H9 (cell line): ENCODE measurements around the gene ZNF135. TPM values are rescaled to one million over a fixed set of nuclear protein-coding genes. Genes with fewer than 3 reads are reported as not detected.

ENCODE experiments used
- DNase-seq: peaks from one replicate; pipeline ENCODE4 v3.0.0-alpha.2; 2017
- H2AFZ ChIP-seq: one replicate; pipeline ENCODE4 v1.6.1; 2013; ENCODE audit warnings: mild to moderate bottlenecking, low read length, control low read depth, moderate library complexity
- H2AK5ac ChIP-seq: 2 replicates; pipeline ENCODE4 v1.6.1; 2013; ENCODE audit warnings: low read length, control low read depth, mixed read lengths; ENCODE audit not compliant: insufficient read length
- H2BK120ac ChIP-seq: one replicate; pipeline ENCODE4 v1.6.1; 2013; ENCODE audit warnings: low read depth, mild to moderate bottlenecking, low read length, control low read depth, inconsistent platforms; ENCODE audit not compliant: poor library complexity, severe bottlenecking
- H2BK12ac ChIP-seq: 2 replicates; pipeline ENCODE4 v1.6.1; 2013; ENCODE audit warnings: low read length, control low read depth, mixed read lengths, low read depth; ENCODE audit not compliant: insufficient read length
- H2BK15ac ChIP-seq: 2 replicates; pipeline ENCODE4 v1.6.1; 2013; ENCODE audit warnings: low read depth, low read length, control low read depth
- H2BK20ac ChIP-seq: one replicate; pipeline ENCODE4 v1.6.1; 2013; ENCODE audit warnings: low read depth, mild to moderate bottlenecking, low read length, control low read depth, inconsistent platforms; ENCODE audit not compliant: poor library complexity, severe bottlenecking
- H2BK5ac ChIP-seq: 2 replicates; pipeline ENCODE4 v1.6.1; 2013; ENCODE audit warnings: low read length, control low read depth, mixed read lengths; ENCODE audit not compliant: insufficient read length
- H3K14ac ChIP-seq: 2 replicates; pipeline ENCODE4 v1.6.1; 2013; ENCODE audit warnings: low read length, control low read depth; ENCODE audit not compliant: insufficient read depth
- H3K18ac ChIP-seq: 2 replicates; pipeline ENCODE4 v1.6.1; 2013; ENCODE audit warnings: low read depth, mild to moderate bottlenecking, mixed read lengths, low read length, control low read depth; ENCODE audit not compliant: insufficient read length
- H3K23ac ChIP-seq: 2 replicates; pipeline ENCODE4 v1.6.1; 2013; ENCODE audit warnings: low read length, control low read depth, mixed read lengths, low read depth; ENCODE audit not compliant: insufficient read length
- H3K23me2 ChIP-seq: 2 replicates; pipeline ENCODE4 v1.6.1; 2013; ENCODE audit warnings: low read depth, mild to moderate bottlenecking, mixed read lengths, low read length, control low read depth; ENCODE audit not compliant: insufficient read length, poor library complexity, severe bottlenecking
- H3K27ac ChIP-seq: 2 replicates; pipeline ENCODE4 v1.5.1; 2013; ENCODE audit warnings: low read length, control low read depth, mixed read lengths, low read depth; ENCODE audit not compliant: insufficient read length
- H3K27me3 ChIP-seq: 2 replicates; pipeline ENCODE4 v1.6.1; 2013; ENCODE audit warnings: low read length, control low read depth, inconsistent platforms; ENCODE audit not compliant: insufficient read depth
- H3K4ac ChIP-seq: 2 replicates; pipeline ENCODE4 v1.6.1; 2013; ENCODE audit warnings: low read depth, mild to moderate bottlenecking, control low read depth, inconsistent platforms, low read length, moderate library complexity
- H3K4me1 ChIP-seq: 2 replicates; pipeline ENCODE4 v1.6.1; 2013; ENCODE audit warnings: low read length, control low read depth, inconsistent platforms; ENCODE audit not compliant: insufficient read depth
- H3K4me2 ChIP-seq: 2 replicates; pipeline ENCODE4 v1.6.1; 2013; ENCODE audit warnings: low read length, control low read depth, mixed read lengths; ENCODE audit not compliant: insufficient read length, insufficient read depth
- H3K56ac ChIP-seq: 2 replicates; pipeline ENCODE4 v1.6.1; 2013; ENCODE audit warnings: low read depth, mild to moderate bottlenecking, mixed read lengths, low read length, control low read depth; ENCODE audit not compliant: insufficient read length
- H3K79me1 ChIP-seq: 2 replicates; pipeline ENCODE4 v1.6.1; 2013; ENCODE audit warnings: low read depth, mild to moderate bottlenecking, moderate library complexity, low read length, control low read depth, inconsistent platforms; ENCODE audit not compliant: insufficient read depth, poor library complexity, severe bottlenecking
- H3K79me2 ChIP-seq: 2 replicates; pipeline ENCODE4 v1.6.1; 2013; ENCODE audit warnings: low read length, control low read depth, inconsistent platforms; ENCODE audit not compliant: insufficient read depth
- H3K9ac ChIP-seq: 2 replicates; pipeline ENCODE4 v1.6.1; 2013; ENCODE audit warnings: low read length, control low read depth, mixed read lengths; ENCODE audit not compliant: insufficient read length; ENCODE audit errors: extremely low read depth
- H3K9me3 ChIP-seq: one replicate; pipeline ENCODE4 v1.6.1; 2013; ENCODE audit warnings: low read depth, low read length, inconsistent platforms; ENCODE audit not compliant: control insufficient read depth
- H3T11ph ChIP-seq: one replicate; pipeline ENCODE4 v1.6.1; 2013; ENCODE audit warnings: mild to moderate bottlenecking, low read length, control low read depth, inconsistent platforms
- H4K20me1 ChIP-seq: one replicate; pipeline ENCODE4 v1.6.1; 2013; ENCODE audit not compliant: control insufficient read depth, insufficient read length, insufficient read depth
- H4K5ac ChIP-seq: 2 replicates; pipeline ENCODE4 v1.6.1; 2013; ENCODE audit warnings: low read depth, mild to moderate bottlenecking, mixed read lengths, low read length, control low read depth; ENCODE audit not compliant: insufficient read length
- H4K8ac ChIP-seq: replicated peaks from 2 replicates; pipeline ENCODE4 v1.6.1; 2013; ENCODE audit warnings: low read length, control low read depth, mixed read lengths, low read depth; ENCODE audit not compliant: insufficient read length
- H4K91ac ChIP-seq: 2 replicates; pipeline ENCODE4 v1.6.1; 2013; ENCODE audit warnings: low read depth, mild to moderate bottlenecking, moderate library complexity, mixed read lengths, low read length, control low read depth; ENCODE audit not compliant: insufficient read length
- H3K27ac Mint-ChIP-seq, 3 experiments: 2 replicates in 2 of 3; 3 replicates in 1 of 3; pipeline ENCODE4 v1.8.0; 2020 to 2021; ENCODE audit warnings: mixed read lengths in 3 of 3, mild to moderate bottlenecking in 1 of 3, moderate library complexity in 1 of 3
- H3K27me3 Mint-ChIP-seq: 2 replicates; pipeline ENCODE4 v1.8.0; 2021; ENCODE audit warnings: low read depth, mild to moderate bottlenecking, moderate library complexity, mixed read lengths
- H3K36me3 Mint-ChIP-seq, 3 experiments: 2 replicates in 2 of 3; 3 replicates in 1 of 3; pipeline ENCODE4 v1.8.0; 2020 to 2021; ENCODE audit warnings: low read depth in 3 of 3, mixed read lengths in 3 of 3; ENCODE audit not compliant: insufficient read depth in 1 of 3
- H3K4me1 Mint-ChIP-seq, 2 experiments: 2 replicates each; pipeline ENCODE4 v1.8.0; 2020; ENCODE audit warnings: mixed read lengths in 2 of 2
- H3K4me3 Mint-ChIP-seq, 2 experiments: 2 replicates in 1 of 2; 3 replicates in 1 of 2; pipeline ENCODE4 v1.8.0; 2020 to 2021; ENCODE audit warnings: mild to moderate bottlenecking in 2 of 2, mixed read lengths in 2 of 2, moderate library complexity in 1 of 2
- H3K9me3 Mint-ChIP-seq, 2 experiments: 2 replicates in 1 of 2; 3 replicates in 1 of 2; pipeline ENCODE4 v1.8.0; 2020; ENCODE audit warnings: mild to moderate bottlenecking in 2 of 2, mixed read lengths in 2 of 2, moderate library complexity in 1 of 2
- WGBS: extraction: QIAGEN DNeasy Blood & Tissue Kit; methylation state at CpG from one replicate; pipeline ENCODE4 v1.1.7; 2013; ENCODE audit warnings: missing lambda C conversion rate, low lambda C conversion rate, mixed read lengths; ENCODE audit not compliant: insufficient read length; ENCODE audit errors: extremely low coverage; 5-methylcytosine and 5-hydroxymethylcytosine counted together
- total RNA-seq: library from RNA; stranded (reverse); gene quantifications from 2 replicates; pipeline ENCODE4 v1.2.1, GENCODE V29; 2021
- TF ChIP-seq, protein P1 (sequence below): fragments of 200-600 bp; sonication (generic); conservative IDR thresholded peaks from 3 replicates; pipeline ENCODE4 v1.8.0; 2021; ENCODE audit warnings: antibody characterized with exemption, mild to moderate bottlenecking

The ZNF135 gene
- total RNA-seq, 1 experiment from 2014 or later: 4.7 TPM

DNA sequence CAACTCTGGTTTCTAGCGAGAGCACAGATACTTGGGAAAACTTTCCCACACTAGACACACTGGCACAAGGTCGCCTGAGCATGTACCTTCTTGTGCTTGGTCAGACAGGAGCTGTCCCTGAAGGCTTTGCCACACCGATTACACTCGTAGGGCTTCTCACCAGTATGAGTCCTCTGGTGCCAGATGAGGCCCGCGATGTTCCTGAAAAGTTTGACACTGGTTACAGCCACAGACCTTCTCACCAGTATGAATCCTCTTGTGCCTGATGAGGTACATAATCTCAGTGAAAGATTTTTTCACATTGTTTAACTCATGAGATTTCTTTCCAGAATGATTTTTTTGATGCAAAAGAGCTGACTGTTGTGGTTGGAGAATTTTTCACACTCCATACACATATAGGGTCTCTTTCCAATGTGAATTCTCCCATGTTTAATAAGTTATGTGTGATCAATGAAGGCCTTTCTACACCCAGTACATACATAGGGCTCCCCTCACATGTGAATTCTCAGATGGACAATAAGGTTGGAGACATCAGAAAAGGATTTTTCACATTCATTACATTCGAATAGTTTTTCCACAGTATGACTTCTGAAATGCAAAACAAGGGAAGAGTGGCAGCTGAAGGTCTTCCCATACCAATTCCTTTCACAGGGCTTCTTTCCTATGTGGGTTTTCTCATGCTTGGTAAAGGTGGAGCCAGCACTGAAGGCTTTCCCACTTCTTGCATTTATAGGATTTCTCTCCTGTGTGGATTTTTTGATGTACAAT is 48.9 kb downstream of the ZNF135 start:
- WGBS: no CpG with 5 or more reads among the region's 7 CpGs

More for the DNA sequence above, 48.9 kb downstream of the ZNF135 start:
- H3K23ac ChIP-seq: no peak overlapping the region
- no peak overlapping the region for H3K4ac ChIP-seq
- no peak overlapping the region for H3K18ac ChIP-seq
- H3T11ph ChIP-seq: no peak overlapping the region
- H3K9me3 ChIP-seq: peaks cover 74% of the 10 kb centered on the region
- H3K79me1 ChIP-seq: no peaks in the 10 kb centered on the region
- no peak overlapping the region for H2BK120ac ChIP-seq
- no peak overlapping the region for H3K4me3 Mint-ChIP-seq
- no peaks in the 10 kb centered on the region for H3K23me2 ChIP-seq
- DNase-seq: no peak
- H3K27me3 ChIP-seq: no peaks in the 10 kb centered on the region
- no peak overlapping the region for H4K91ac ChIP-seq
- no peak overlapping the region for H3K14ac ChIP-seq
- TF ChIP-seq, protein P1, sequence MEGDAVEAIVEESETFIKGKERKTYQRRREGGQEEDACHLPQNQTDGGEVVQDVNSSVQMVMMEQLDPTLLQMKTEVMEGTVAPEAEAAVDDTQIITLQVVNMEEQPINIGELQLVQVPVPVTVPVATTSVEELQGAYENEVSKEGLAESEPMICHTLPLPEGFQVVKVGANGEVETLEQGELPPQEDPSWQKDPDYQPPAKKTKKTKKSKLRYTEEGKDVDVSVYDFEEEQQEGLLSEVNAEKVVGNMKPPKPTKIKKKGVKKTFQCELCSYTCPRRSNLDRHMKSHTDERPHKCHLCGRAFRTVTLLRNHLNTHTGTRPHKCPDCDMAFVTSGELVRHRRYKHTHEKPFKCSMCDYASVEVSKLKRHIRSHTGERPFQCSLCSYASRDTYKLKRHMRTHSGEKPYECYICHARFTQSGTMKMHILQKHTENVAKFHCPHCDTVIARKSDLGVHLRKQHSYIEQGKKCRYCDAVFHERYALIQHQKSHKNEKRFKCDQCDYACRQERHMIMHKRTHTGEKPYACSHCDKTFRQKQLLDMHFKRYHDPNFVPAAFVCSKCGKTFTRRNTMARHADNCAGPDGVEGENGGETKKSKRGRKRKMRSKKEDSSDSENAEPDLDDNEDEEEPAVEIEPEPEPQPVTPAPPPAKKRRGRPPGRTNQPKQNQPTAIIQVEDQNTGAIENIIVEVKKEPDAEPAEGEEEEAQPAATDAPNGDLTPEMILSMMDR: no peak
- H3K4me1 Mint-ChIP-seq: no peaks in the 10 kb centered on the region
- no peak overlapping the region for H4K8ac ChIP-seq
- no peaks in the 10 kb centered on the region for H3K79me2 ChIP-seq
- peaks cover 4 to 42% (median 13%) of the 10 kb centered on the region in 3 experiments; a peak in 6 of 7 replicates for H3K36me3 Mint-ChIP-seq
- no peak overlapping the region for H3K56ac ChIP-seq
- no peak overlapping the region for H2AFZ ChIP-seq
- H3K9ac ChIP-seq: no peak overlapping the region
- peaks cover 86 to 92% of the 10 kb centered on the region in 2 experiments for H3K9me3 Mint-ChIP-seq
- no peak overlapping the region for H3K4me2 ChIP-seq
- H3K4me1 ChIP-seq: no peaks in the 10 kb centered on the region
- no peak overlapping the region for H3K27ac ChIP-seq
- no peak overlapping the region for H2BK12ac ChIP-seq
- no peak overlapping the region for H2AK5ac ChIP-seq
- no peak overlapping the region for H2BK15ac ChIP-seq
- no peak overlapping the region for H2BK20ac ChIP-seq
- H4K5ac ChIP-seq: no peak overlapping the region
- no peaks in the 10 kb centered on the region for H4K20me1 ChIP-seq
- no peak overlapping the region for H2BK5ac ChIP-seq
- H3K27me3 Mint-ChIP-seq: peaks cover 14% of the 10 kb centered on the region
- H3K27ac Mint-ChIP-seq: no peak overlapping the region
